Kidney epithelial cell (primary cell): Measurements from ENCODE around the gene BTBD9. TPM values are rescaled to one million over a fixed set of nuclear protein-coding genes. Genes with fewer than 3 reads are reported as not detected.

Source experiments
- DNase-seq: peaks from one replicate; pipeline ENCODE4 v3.0.0-alpha.2; 2010; ENCODE audit warnings: low read depth
- H3K27me3 ChIP-seq: 2 replicates; pipeline ENCODE4 v1.6.0; 2011; ENCODE audit warnings: low read length; ENCODE audit not compliant: control insufficient read depth, insufficient read depth
- H3K36me3 ChIP-seq: 2 replicates; pipeline ENCODE4 v1.5.1; 2011; ENCODE audit warnings: low read length; ENCODE audit not compliant: control insufficient read depth, insufficient read depth
- H3K4me3 ChIP-seq: 2 replicates; pipeline ENCODE4 v1.5.1; 2011; ENCODE audit warnings: low read depth, mild to moderate bottlenecking, control low read depth, low read length
- CTCF ChIP-seq: IDR thresholded peaks from 2 replicates; pipeline ENCODE4 v1.5.1; 2011; ENCODE audit warnings: mild to moderate bottlenecking, moderate library complexity, low read length, control low read depth, inconsistent platforms; ENCODE audit not compliant: insufficient read depth, poor library complexity, severe bottlenecking
- total RNA-seq: library from RNA; depleted of rRNA; stranded (reverse); fragments of >200 nt; gene quantifications from 2 replicates; pipeline ENCODE4 v1.2.3, GENCODE V29; 2015

Gene BTBD9
- total RNA-seq, 1 donor from 2014 or later, result 7.3 TPM

DNA sequence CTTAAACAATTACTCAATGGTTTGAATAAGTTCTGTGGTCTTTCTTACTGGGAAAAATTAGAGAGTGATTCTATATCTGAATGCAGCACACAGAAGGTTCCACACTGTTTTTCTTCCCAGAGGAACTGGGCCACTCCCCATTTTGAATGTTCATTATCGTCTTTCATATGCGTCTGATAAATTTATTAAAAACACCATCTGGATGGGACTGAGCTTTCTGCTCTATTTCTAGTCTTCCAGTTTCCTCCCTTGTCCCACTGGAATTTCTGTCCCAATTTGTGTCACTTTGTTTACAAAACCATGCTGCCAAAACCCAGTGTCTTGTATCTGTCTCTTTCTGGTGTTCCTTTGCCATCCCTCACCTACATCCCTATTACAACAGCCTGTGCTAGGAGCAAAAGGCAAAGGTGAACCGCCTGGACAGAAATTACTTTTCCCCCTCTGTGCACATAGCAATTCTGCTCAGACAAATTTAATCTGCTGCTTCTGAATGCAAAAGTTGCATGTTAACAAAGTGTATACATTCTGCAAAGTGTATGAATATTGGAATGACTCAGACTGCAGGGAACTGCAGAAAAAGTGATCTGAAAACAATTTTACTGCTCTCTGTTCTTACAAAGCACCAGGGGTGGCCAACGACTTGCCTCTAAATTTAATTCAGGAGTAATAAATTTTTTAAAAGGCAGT is 333.6 kb downstream of the BTBD9 start:
- TF ChIP-seq CTCF, result no peak
- no peaks in the 10 kb centered on the region for H3K27me3 ChIP-seq
- no peaks in the 10 kb centered on the region for H3K36me3 ChIP-seq
- DNase-seq, result no peak
- H3K4me3 ChIP-seq, result no peak overlapping the region

GRCh38 chr6:38302838-38303237 is 336.9 kb downstream of the BTBD9 start:
- no peaks in the 10 kb centered on the region for H3K27me3 ChIP-seq
- H3K4me3 ChIP-seq, result no peak overlapping the region
- no peak for DNase-seq
- H3K36me3 ChIP-seq, result no peaks in the 10 kb centered on the region
- TF ChIP-seq CTCF, result no peak

- TF ChIP-seq CTCF, result no peak
- DNase-seq, result no peak
- no peaks in the 10 kb centered on the region for H3K36me3 ChIP-seq
- no peaks in the 10 kb centered on the region for H3K27me3 ChIP-seq
- H3K4me3 ChIP-seq, result no peak overlapping the region
Measured at GRCh38 chr6:38302081-38302480, 337.6 kb downstream of the BTBD9 start.

DNA sequence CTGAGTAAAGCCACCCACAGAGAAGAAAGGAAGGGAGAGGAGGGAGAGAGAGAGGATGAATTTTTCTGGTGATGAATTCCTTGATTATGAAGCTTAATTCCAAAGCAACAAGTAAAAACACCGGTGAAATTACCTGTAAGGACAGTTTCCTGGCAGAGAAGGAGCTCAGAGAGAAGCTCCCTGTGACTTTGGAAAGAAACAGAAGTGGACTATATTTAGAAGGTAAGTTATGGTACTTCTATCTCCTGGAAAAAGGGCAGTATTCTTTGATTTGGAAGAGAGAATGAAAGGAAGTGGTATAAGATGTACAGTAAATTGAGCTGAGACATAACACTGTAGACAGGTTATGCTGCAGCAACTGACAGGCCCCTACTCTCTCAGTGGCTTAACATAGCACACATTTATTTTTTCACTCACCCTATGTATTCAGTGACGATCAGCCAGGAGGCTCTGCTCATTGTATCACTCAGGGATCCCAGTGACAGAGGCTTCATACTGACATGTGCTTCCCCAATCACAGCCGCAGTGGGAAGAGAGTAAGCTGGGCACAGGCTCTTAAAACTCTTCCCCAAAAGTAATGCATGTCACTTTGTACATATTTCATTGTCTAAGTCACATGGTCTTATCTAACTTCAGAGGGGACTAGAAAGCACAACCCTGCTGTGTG is 349.5 kb downstream of the BTBD9 start:
- H3K4me3 ChIP-seq, result no peak overlapping the region
- no peaks in the 10 kb centered on the region for H3K27me3 ChIP-seq
- TF ChIP-seq CTCF, result no peak
- H3K36me3 ChIP-seq, result no peaks in the 10 kb centered on the region
- DNase-seq, result no peak

DNA sequence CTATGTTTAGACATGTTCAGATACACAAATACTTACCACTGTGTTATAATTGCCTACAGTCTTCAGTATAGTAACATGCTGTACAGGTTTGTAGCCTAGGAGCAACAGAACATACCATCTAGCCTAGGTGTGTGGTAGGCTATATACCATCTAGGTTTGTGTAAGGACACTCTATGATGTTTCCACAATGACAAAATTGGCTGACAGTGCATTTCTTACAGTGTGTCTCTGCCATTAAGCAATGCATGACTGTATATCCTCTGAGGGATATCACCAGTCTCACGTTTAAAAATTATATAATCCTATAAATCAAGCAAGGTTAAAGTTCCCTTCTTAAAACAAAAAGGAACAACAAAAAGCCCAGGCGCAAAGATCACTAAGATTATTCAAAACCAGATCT is 352.2 kb downstream of the BTBD9 start:
- H3K4me3 ChIP-seq, result no peak overlapping the region
- no peaks in the 10 kb centered on the region for H3K27me3 ChIP-seq
- no peaks in the 10 kb centered on the region for H3K36me3 ChIP-seq
- DNase-seq, result no peak
- no peak for TF ChIP-seq CTCF
